ENCODE data around the gene CCT8L2.
"Not testable (repeated sequence)": the region's sequence is repeated elsewhere in the genome, so short reads cannot be mapped to it uniquely, and the experiment has no call there.

Gene CCT8L2

GRCh38 chr22:16558376-16558945 lies 34.1 kb downstream of the CCT8L2 start:
- DNase-seq, result not testable (repeated sequence)

- not testable (repeated sequence) for DNase-seq
These were observed 35.1 kb downstream of the CCT8L2 start for GRCh38 chr22:16557511-16557910.

GRCh38 chr22:16555077-16555994 lies 37.3 kb downstream of the CCT8L2 start:
- not testable (repeated sequence) for DNase-seq

GRCh38 chr22:16543310-16543709 lies 49.3 kb downstream of the CCT8L2 start:
- not testable (repeated sequence) for DNase-seq

All from stimulated activated CD4-positive, alpha-beta T cell treated with anti-CD3 and anti-CD28 coated beads, Interleukin-1b, Interleukin-23, amount 100 ng/mL, for 48 hours (primary cell).